Measurements from ENCODE around the gene PPP1CA. TPM values are rescaled to one million over a fixed set of nuclear protein-coding genes. Genes with fewer than 3 reads are reported as not detected.

PPP1CA gene
- total RNA-seq, 1 donor from 2014 or later: 223 TPM

DNA sequence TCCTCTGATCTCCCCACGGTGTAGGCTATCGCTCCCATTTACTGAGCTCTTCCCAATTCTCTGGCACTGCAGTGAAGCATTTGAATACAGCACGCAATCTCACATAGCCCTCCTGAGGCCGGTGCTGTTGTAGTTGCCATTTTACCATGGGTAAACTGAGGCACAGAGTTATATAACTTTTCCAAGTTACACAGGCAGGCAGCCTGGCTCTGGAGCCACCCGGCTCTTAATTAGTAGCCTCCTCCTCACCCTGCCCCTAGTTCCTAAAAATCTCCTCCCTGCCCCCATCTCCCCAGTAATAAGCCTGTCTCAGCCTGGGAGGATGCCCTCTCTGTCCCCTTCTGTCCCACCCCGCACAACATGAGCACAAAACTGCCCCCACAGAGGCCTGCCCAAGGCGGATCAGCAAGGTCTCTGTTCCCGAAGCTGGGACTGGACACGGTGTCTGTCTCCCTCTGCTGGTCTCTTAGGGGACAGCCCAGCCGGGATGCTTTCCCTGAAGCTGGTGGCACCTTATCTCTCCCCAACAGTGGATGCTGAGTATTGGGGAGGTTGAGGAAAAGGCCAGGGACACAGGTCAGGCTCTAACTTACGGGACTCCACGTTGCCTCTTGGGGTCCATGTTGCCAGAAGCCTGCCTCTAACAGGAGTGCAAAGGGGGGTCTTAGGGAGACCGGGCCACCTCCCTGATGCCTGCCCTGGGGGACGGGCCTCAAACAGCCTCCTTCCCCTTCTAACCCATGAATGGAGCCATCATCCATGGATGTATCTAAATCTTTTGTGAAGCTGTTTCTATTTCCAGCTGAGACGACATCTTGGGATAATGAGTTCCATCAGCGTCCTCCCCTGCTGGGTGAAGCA lies 19.2 kb downstream of the PPP1CA start:
- Mint-ChIP-seq H3K27ac (ENCODE audit: unreplicated experiment) (no peak overlapping the region), H3K4me3 (peak overlapping the region; percentile 56), H3K36me3 (ENCODE audit: low read depth) (no peaks in the 10 kb centered on the region), H3K4me1 (peaks cover 12% of the 10 kb centered on the region), H3K9me3 (no peaks in the 10 kb centered on the region), H3K27me3 (ENCODE audit: low read depth) (peaks cover 29% of the 10 kb centered on the region)
- TF ChIP-seq, protein P1, sequence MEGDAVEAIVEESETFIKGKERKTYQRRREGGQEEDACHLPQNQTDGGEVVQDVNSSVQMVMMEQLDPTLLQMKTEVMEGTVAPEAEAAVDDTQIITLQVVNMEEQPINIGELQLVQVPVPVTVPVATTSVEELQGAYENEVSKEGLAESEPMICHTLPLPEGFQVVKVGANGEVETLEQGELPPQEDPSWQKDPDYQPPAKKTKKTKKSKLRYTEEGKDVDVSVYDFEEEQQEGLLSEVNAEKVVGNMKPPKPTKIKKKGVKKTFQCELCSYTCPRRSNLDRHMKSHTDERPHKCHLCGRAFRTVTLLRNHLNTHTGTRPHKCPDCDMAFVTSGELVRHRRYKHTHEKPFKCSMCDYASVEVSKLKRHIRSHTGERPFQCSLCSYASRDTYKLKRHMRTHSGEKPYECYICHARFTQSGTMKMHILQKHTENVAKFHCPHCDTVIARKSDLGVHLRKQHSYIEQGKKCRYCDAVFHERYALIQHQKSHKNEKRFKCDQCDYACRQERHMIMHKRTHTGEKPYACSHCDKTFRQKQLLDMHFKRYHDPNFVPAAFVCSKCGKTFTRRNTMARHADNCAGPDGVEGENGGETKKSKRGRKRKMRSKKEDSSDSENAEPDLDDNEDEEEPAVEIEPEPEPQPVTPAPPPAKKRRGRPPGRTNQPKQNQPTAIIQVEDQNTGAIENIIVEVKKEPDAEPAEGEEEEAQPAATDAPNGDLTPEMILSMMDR (conservative IDR thresholded peaks at IDR 0.05): peak; percentile 98
- DNase-seq (ENCODE audit: low read depth, low spot score): peak; percentile 82

DNA sequence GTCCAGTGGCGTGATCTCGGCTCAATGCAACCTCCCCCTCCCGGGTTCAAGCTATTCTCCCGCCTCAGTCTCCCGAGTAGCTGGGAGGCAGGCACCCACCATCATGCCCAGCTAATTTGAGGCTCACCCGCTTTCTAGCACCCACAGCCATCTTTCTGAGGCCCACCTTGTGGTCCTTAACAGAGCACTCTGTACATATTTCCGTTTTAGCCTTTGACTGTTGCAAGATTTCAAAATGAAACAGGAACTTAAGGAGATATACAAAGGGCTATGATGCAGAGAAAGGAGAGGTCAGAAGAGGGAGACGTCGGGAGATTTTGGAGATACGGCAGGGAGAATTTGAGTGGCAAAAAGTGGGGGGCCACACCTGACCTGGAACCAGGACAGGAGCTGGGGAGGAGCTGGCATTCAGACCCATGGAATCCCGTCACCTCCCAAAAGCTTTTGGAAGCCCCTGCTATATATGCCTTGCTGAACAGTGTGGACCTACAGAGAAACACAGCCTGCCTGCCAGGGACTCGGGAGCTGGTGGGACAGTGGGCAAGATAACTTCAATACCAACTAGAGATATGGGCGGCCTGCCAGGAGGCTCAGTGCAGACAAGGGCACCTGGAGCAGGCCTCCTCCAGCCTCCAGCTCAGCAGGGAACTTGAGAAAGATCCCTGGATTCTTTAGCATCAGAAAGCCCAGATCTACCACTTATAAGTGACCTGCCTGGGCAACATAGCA lies 20.2 kb downstream of the PPP1CA start:
- TF ChIP-seq, protein P1 (conservative IDR thresholded peaks at IDR 0.05): no peak
- H3K4me1 Mint-ChIP-seq: peaks cover 19% of the 10 kb centered on the region
- H3K36me3 Mint-ChIP-seq (ENCODE audit: low read depth): no peaks in the 10 kb centered on the region
- H3K9me3 Mint-ChIP-seq: no peaks in the 10 kb centered on the region
- no peak for DNase-seq (ENCODE audit: low read depth, low spot score)
- H3K27ac Mint-ChIP-seq (ENCODE audit: unreplicated experiment): no peak overlapping the region
- H3K27me3 Mint-ChIP-seq (ENCODE audit: low read depth): peaks cover 32% of the 10 kb centered on the region
- no peak overlapping the region for H3K4me3 Mint-ChIP-seq

DNA sequence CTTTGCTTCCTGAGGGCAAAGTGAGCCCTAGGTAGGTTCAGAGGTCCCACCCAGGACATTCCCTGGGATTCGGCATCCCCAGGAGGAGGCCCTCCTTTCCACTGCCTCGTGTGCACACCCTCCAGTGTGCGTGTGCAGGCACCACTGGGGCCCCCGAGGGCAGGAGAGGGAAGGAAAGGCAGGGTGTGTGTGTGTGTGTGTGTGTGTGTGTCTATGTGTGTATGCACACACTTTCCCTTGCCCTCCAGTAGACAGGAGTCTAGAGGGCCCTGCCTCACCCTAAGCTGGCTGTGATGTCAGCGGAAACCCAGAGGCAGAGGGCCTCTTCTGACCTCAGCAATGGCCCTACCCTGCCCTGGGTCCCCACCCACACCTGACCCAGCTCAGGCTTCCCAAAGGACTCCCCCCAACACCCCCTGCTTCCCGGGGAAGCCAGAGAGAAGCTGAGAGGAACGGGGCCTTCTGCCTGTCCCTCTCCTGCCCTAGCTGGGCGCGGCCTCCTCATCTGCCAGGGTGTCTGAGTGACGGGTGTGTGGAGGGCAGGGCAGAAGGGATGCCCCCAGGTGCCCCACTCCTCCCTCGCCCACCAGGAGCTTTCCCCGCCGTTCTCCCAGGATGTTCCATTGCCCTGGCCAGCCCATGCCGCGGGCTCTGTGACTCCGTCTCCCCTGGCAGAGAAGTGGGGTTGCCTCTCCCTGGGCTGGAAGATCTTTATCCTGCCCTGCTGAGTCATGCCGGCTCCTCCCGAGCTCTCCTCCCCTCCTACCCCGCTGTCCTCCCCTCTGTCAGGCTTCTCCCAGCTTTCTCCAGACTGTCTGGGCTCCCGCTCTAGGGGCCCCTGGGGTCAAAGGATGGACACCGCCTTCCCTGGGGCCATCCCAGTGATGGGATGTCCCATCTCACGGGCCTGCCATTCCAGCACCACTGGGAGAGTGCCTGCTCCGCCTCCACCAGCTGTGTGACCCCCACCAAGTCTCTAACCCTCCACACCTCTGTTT lies 22.3 kb downstream of the PPP1CA start:
- peaks cover 23% of the 10 kb centered on the region for H3K4me1 Mint-ChIP-seq
- peaks cover 32% of the 10 kb centered on the region for H3K27me3 Mint-ChIP-seq (ENCODE audit: low read depth)
- TF ChIP-seq, protein P1 (conservative IDR thresholded peaks at IDR 0.05): no peak
- H3K4me3 Mint-ChIP-seq: no peak overlapping the region
- no peak for DNase-seq (ENCODE audit: low read depth, low spot score)
- no peaks in the 10 kb centered on the region for H3K9me3 Mint-ChIP-seq
- H3K27ac Mint-ChIP-seq (ENCODE audit: unreplicated experiment): no peak overlapping the region
- no peaks in the 10 kb centered on the region for H3K36me3 Mint-ChIP-seq (ENCODE audit: low read depth)

DNA sequence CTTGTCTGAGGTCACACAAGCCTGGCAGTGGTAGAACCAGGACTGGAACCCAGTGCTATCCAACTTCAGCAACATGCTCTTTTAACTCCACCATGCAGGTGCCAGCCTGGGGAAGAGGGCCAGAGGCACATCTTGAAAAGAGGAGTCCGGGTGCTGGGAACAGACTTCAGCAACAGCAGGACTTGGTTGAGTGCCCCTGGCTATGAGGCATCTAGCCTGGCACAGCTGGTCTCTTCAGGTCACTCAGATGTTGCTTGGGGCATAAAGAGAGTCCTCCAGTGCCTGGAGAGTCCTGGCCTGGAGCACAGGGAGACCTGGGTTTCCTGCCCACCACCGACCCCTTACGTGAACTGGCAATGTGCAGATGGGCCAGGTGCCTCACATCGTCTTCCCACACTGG lies 23.1 kb downstream of the PPP1CA start:
- TF ChIP-seq, protein P1 (conservative IDR thresholded peaks at IDR 0.05): no peak
- no peak overlapping the region for H3K27ac Mint-ChIP-seq (ENCODE audit: unreplicated experiment)
- no peak overlapping the region for H3K4me3 Mint-ChIP-seq
- DNase-seq (ENCODE audit: low read depth, low spot score): no peak
- H3K9me3 Mint-ChIP-seq: no peaks in the 10 kb centered on the region
- peaks cover 36% of the 10 kb centered on the region for H3K27me3 Mint-ChIP-seq (ENCODE audit: low read depth)
- no peaks in the 10 kb centered on the region for H3K36me3 Mint-ChIP-seq (ENCODE audit: low read depth)
- H3K4me1 Mint-ChIP-seq: peaks cover 28% of the 10 kb centered on the region
